Measurements from ENCODE around the gene PLA2G2E.

- TF ChIP-seq CTCF (IDR thresholded peaks at IDR 0.05) (no peak), POLR2A (IDR thresholded peaks at IDR 0.05) (no peak)
These were observed 21.8 kb downstream of the PLA2G2E start for GRCh38 chr1:19901653-19902052.

Data from lower leg skin (tissue), 3 donors.